22Rv1 (cell line): ENCODE data around the gene LAMTOR2.
A peak's percentile ranks its signal among the peaks of the same experiment; 100 is the strongest.

Source experiments
- H3K27ac ChIP-seq: fragments of 450-650 bp; 2 replicates; pipeline ENCODE4 v1.5.1; 2017
- ZFX ChIP-seq: fragments of 450-650 bp; IDR thresholded peaks from 2 replicates; pipeline ENCODE4 v1.6.1; 2017; ENCODE audit warnings: antibody characterized with exemption, borderline replicate concordance
- TF ChIP-seq, protein P1 (sequence below): fragments of 450-650 bp; IDR thresholded peaks from 2 replicates; pipeline ENCODE4 v1.5.1; 2017; ENCODE audit warnings: mild to moderate bottlenecking

LAMTOR2 gene

DNA sequence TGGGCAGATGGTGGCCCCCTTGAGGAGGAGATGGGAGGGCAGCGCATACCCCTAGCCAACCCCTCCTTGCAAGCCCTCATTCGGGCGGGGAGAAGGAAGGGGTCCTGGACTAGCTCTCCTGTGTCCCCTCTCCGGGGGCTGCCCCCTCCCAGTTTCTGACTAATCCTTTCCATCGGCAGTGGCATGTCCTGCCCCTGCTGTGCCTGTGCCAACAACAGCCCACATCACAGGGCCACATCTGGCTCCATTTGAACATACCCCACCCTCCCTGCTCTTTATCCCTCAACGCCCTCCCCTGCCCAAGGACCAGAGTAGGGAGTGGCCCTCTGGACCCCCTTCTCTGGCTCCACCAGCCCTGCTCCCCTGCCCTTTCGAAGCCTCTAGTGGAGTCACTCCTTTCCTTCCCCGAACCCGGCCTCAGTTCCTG lies 49.0 kb downstream of the LAMTOR2 start:
- H3K27ac ChIP-seq: peak overlapping the region; percentile 67

DNA sequence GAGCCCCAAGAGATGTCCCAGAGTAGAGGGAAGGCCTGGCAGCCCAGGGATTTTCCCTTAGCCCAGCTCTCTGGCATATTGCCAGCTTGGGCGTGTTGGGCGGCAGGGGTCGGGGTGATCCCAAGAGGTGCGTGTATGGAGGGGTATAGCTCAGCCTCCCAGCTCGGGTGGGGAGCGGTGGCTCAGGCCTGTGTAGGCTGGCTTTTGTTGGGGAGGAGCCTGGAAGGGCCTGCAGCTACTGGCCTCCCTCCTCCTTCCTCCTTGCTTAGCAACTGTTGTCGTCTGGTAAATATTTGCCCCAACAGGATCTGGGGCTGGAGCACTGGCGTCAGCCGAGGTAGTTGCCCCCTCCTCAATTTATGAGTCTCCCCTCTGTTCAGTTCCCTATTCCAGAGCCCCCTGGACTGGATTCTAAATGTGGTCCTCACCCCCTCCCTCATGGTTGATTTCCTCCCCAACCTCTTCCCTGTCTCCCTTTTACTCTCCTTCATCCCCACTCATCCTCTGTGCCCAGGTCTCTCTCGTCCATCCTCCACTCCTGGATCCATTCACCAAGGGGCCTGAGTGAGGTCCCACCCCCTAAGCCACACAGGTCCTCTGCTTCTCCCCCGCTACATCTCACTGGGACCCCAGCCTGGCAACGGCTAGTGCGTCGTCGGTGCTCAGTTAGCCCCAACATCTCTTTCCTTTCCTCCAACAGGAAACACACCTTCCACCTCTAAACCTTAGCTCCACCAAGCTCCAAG lies 49.7 kb downstream of the LAMTOR2 start:
- peak overlapping the region; percentile 67 for H3K27ac ChIP-seq
- TF ChIP-seq, protein P1, sequence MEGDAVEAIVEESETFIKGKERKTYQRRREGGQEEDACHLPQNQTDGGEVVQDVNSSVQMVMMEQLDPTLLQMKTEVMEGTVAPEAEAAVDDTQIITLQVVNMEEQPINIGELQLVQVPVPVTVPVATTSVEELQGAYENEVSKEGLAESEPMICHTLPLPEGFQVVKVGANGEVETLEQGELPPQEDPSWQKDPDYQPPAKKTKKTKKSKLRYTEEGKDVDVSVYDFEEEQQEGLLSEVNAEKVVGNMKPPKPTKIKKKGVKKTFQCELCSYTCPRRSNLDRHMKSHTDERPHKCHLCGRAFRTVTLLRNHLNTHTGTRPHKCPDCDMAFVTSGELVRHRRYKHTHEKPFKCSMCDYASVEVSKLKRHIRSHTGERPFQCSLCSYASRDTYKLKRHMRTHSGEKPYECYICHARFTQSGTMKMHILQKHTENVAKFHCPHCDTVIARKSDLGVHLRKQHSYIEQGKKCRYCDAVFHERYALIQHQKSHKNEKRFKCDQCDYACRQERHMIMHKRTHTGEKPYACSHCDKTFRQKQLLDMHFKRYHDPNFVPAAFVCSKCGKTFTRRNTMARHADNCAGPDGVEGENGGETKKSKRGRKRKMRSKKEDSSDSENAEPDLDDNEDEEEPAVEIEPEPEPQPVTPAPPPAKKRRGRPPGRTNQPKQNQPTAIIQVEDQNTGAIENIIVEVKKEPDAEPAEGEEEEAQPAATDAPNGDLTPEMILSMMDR: no peak
- TF ChIP-seq ZFX: no peak

More for the DNA sequence above, 49.0 kb downstream of the LAMTOR2 start:
- TF ChIP-seq, protein P1: no peak
- no peak for TF ChIP-seq ZFX

DNA sequence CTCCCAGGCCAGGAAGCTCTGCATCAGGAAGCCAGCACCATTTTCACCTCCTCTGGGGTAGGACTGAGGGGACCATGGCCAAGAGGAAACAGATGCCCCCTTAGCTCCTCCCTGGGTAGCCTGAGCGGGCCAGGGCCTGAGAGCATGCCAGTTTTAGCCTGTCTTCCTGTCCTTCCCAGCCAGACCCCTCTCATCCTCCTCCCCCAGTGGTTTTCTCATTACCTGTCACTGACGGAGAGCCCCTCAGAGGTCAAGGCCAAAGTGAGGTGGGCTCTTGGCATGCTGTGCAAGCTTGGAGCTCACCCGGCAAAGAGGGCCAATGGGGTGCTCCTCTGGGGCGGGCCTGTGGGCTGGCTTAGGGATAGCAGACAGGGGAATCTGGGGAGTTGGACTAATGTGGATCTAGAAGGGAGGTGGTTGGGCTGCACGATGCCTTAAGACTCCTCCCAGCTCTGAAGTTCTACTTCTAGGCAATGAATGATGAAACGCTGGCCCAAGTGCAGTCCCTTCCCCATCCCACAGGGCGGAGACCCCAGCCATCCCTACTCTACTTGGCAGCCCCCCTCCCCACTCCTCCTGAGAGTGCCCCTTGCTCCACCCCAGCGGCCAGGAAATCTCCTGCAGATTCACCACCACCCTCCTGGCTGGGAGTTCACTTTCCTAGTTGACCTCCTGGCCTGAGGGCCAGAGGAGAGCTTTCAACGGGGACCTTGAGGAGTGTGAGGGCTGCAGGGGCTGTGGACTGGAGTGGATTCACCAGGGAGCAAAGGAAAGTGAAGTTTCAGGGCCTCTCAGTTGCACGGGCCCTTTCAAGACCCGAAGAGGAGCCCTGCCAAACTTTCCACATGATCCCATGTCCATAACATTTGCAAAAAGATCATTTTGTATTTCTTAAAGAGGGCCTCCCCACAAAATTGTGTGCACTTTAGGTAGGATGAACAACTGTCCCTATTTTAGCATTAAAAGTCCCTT lies 50.6 kb downstream of the LAMTOR2 start:
- H3K27ac ChIP-seq: peak overlapping the region; percentile 67
- TF ChIP-seq, protein P1: no peak
- TF ChIP-seq ZFX: no peak

- TF ChIP-seq, protein P1: no peak
- no peak for TF ChIP-seq ZFX
- H3K27ac ChIP-seq: no peak overlapping the region
These were observed 52.3 kb downstream of the LAMTOR2 start for GRCh38 chr1:156106624-156107488.

DNA sequence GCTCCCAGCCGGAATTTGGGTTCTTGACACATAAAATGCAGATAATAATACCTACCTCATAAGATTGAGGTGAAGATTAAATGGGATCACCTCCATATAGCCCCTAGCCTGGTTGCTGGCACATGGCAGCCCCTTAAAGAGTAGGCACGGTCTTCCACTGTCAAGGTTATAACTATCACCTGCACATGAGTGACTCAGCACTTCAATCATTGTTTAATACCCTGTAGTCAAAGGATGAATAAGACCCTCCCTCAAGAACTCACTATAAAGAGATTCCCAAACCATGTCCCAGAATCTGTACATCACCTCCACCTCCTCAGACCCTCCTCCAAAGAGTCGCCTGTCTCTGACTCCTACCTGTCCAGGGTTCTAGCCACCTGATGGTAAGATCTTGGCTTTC lies 53.5 kb downstream of the LAMTOR2 start:
- no peak overlapping the region for H3K27ac ChIP-seq
- TF ChIP-seq ZFX: no peak
- TF ChIP-seq, protein P1: no peak
